Measurements from ENCODE around the gene KEAP1.
"Not testable (repeated sequence)": the region's sequence is repeated elsewhere in the genome, so short reads cannot be mapped to it uniquely, and the experiment has no call there.

Gene KEAP1

GRCh38 chr19:10491472-10492047 lies 11.6 kb downstream of the KEAP1 start:
- no peak for DNase-seq

- no peak for DNase-seq
Observed at GRCh38 chr19:10486551-10486950, 16.6 kb downstream of the KEAP1 start.

GRCh38 chr19:10478903-10479384 lies 24.2 kb downstream of the KEAP1 start:
- DNase-seq = peak; percentile 84 to 91

- DNase-seq = no peak
Observed at GRCh38 chr19:10478476-10478875, 24.7 kb downstream of the KEAP1 start.

GRCh38 chr19:10474962-10475451 lies 28.1 kb downstream of the KEAP1 start:
- no peak for DNase-seq

GRCh38 chr19:10473192-10473591 lies 30.0 kb downstream of the KEAP1 start:
- no peak for DNase-seq

GRCh38 chr19:10471909-10472308 lies 31.2 kb downstream of the KEAP1 start:
- DNase-seq = no peak

GRCh38 chr19:10468133-10468532 lies 35.0 kb downstream of the KEAP1 start:
- no peak for DNase-seq

GRCh38 chr19:10467104-10467706 lies 36.0 kb downstream of the KEAP1 start:
- DNase-seq = no peak

GRCh38 chr19:10464456-10464855 lies 38.7 kb downstream of the KEAP1 start:
- DNase-seq = no peak

- DNase-seq = no peak
Observed at GRCh38 chr19:10462557-10462956, 40.6 kb downstream of the KEAP1 start.

GRCh38 chr19:10462042-10462441 lies 41.1 kb downstream of the KEAP1 start:
- not testable (repeated sequence) for DNase-seq

- DNase-seq = peak; percentile 76 to 82
Observed at GRCh38 chr19:10461047-10461949, 41.9 kb downstream of the KEAP1 start.

GRCh38 chr19:10460714-10461046 lies 42.5 kb downstream of the KEAP1 start:
- no peak for DNase-seq

- not testable (repeated sequence) for DNase-seq
Observed at GRCh38 chr19:10458733-10459132, 44.4 kb downstream of the KEAP1 start.

GRCh38 chr19:10454267-10454666 lies 48.9 kb downstream of the KEAP1 start:
- no peak for DNase-seq

- no peak for DNase-seq
Observed at GRCh38 chr19:10453852-10454251, 49.3 kb downstream of the KEAP1 start.

GRCh38 chr19:10452726-10453618 lies 50.2 kb downstream of the KEAP1 start:
- DNase-seq = no peak

- DNase-seq = no peak
Observed at GRCh38 chr19:10450853-10451609, 52.1 kb downstream of the KEAP1 start.

GRCh38 chr19:10450191-10450852 lies 52.8 kb downstream of the KEAP1 start:
- DNase-seq = no peak

GRCh38 chr19:10449037-10449436 lies 54.1 kb downstream of the KEAP1 start:
- no peak for DNase-seq

Data from stimulated activated CD4-positive, alpha-beta T cell treated with anti-CD3 and anti-CD28 coated beads, Interleukin-4, amount 100 ng/mL, for 4 hours (primary cell).